Activated naive CD4-positive, alpha-beta T cell treated with anti-CD3 and anti-CD28 coated beads, Interleukin-2, amount 50 U/mL, for 16 hours (primary cell): ENCODE results near the gene FAM234B.
A peak's percentile ranks its signal among the peaks of the same experiment; 100 is the strongest.

ENCODE experiments used
- DNase-seq: peaks from one replicate; pipeline ENCODE4 v3.0.0-alpha.2; 2020

FAM234B gene

DNA sequence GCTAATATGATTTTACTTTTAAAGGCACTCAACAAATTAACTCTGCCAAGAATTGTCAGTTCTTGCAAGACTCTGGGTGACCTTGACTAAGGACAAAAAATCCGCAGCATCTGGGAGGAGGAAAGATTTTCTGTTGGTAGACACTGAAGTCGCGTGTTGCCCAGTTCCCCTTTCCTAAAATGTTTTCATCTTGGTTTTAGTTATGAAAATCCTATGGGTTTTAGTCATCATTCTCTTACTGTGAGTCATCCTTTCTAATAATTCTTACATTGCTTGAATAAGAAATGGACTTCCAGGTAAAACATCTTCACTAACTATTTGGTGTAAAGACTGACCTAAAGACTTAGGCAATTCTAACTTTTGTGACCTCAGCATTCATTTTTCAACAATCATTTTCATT, 50.2 kb downstream of the FAM234B start:
- no peak for DNase-seq

DNA sequence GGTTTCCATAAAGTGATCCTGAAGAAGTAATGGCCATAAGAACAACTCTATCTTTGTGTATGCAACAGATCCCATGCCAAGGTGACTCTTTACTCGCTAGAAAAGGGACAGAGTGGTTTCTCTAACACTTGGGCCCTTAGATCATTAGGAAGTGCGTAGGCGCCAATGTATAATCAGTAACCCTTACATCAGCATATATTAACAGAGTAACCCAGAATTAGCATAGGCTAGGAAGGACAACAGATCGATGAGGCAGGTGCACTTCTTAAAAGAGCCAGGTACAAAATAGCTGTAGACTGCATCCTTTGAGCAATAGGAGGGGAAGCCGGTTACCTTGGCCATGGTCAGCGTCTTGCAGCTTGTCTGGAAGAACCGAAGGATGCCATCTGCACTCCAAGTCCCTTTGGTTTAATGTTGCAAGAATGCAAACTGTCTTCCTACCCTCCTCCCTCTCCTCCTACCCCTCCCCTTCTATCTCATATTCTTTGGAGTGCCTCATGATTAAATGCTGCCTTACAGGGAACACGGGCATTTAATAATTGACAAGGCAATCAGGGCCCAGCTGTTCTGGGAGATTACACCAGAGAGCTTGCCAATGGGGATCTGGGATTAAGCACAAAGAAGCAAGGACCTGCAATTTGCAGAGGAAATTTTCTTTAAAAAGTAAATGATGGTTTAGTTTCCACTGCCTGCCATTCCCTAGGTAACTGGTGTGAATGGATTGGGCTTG, 51.2 kb downstream of the FAM234B start:
- DNase-seq, result no peak

DNA sequence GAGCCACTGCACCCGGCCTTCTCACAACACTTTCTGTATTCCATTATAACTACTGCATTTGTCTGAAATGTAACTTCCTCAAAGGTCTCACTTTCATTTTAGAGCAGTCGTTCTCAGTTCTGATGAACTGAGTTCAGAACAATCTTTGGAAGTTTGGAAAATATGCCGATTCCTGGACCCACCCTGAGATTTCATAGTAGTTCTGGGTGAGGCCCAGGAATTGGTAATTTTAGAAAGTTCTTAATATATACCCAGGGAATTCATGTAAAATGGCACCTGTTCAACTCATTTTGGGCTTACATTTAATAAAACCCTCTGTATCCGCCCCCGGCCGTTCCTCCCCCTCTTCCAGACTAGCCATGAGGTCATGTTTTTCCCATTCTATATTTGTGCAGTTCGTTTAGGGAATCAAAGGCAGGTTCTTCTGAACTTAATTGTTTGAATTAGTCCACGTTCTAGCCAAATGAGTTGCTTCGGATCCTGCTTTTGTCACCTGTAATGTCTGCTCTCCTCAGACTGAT, 53.4 kb downstream of the FAM234B start:
- DNase-seq, result no peak

DNA sequence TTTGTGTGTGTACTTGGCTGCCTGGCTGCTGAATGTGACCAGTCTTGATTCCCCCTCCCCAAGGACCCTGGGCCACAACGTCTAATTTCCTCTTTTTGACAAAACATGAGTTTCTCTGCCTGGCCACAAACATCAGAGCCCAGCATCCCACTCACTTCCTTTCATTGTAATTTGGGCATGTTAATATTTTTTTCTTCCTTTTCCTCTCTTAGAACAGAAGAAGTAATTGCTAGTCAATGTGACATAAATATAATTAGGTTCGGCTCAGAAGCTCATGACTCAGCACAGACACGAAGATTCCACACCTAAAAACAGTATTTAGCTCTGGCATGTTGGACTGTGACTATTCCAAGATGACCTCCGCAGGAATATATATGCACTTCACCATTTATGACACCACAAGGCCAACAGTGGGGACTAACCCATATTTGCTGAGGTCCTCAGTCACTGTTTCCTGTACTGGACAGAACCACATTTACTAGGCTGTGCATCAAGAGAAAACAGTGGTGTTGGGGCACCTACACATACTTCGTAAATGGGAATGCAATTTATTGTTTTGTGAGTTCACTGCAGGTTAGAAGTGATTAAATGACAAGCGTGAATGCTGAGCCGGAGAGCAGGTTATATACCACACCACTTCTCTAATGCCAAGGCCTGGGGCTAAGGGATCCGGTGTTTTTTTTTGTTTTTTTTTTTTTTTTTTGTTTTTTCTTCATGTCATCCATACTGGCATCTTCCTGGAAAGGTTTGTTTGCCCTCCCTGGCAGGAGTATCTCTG, 55.1 kb downstream of the FAM234B start:
- DNase-seq, result no peak

DNA sequence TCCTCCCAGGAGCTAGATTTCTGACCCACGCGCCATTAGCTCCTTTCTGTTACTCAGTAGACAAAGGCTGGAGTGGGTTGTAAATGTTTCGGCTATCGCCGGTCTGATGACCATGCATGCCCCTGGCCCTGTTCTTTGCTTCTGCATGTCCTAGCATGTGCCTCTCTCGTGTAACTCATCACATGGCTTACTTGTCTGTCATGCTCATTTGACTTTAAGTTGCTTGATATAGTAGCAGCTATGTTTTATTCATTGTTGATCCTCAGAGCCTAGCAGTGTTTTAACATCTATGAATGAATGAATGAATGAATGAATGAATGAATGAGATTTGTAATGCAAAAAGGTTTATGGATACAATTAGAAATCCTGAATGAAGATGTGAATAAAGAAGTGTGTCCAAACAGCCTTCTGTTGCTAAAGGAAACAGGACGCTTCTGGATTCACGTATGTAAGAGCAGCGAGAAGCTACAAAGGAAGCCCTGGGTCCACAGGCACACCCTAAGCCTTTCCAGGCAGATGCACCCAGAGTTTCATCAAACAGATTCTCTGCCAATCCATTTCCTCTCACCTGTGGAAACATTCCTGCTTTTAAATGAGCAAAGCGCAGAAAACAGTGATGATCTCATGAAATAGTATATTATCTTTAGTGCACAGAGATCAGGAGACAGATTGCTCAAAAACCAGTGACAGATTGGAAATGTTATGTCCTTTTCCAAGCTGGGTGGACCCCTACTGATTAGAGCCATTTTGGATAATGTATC, 55.8 kb downstream of the FAM234B start:
- no peak for DNase-seq

DNA sequence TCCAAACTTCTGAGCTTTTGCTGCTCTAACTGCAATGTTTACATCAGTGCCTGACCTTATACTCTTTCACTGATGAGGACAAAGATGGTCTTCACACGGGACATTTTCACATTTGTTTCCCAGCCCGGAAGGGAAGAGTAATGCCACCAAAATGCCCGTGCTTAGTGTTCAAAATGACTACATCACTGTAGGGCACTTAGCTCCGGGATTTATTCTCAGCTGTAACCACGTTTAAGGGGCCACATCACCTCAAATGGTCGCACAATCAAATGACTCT, 56.4 kb downstream of the FAM234B start:
- DNase-seq, result no peak

DNA sequence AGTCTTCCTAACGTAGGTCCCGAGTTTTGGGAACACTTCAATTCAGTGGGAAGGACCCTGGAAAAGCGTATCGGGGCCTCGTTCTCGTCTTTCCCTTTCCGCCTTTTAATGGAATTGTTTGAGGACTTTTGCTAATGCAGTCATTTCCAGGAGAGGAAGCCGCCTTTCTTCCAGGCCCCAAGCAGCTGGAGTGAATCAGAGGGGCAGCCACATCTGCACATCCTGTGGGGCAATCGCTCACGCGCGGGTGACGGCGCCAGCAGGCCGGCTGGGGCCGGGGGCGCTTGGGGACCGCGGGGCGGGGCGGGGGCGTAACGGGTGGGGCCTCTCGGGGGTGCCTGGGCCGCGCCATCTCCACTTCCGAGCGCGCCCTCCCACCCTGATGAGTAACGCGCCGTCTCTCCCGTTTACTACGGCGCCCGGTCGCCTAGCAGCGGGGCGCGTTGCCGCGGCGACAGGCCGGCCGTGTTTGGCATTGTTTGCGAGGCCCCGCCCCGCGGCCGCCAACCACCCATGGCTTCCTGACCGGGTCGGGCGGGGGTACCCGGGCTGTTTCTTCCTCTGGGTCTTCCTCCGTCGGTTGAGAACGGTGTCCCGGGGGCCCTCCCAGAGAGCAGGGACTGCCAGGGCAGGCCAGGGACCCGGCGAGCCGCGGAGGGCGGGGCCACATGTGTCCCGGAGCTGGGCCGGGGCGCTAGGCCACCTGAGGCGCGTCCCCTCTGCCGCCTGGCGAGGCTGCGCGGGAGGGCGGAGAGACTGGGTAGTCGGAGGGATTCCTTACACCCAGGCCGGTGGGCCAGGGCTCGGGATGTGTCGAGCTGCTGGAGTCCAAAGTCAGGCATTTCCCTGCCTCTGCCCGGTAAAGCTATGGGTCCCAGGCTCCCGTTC, 56.9 kb downstream of the FAM234B start:
- DNase-seq, result peak; percentile 88

DNA sequence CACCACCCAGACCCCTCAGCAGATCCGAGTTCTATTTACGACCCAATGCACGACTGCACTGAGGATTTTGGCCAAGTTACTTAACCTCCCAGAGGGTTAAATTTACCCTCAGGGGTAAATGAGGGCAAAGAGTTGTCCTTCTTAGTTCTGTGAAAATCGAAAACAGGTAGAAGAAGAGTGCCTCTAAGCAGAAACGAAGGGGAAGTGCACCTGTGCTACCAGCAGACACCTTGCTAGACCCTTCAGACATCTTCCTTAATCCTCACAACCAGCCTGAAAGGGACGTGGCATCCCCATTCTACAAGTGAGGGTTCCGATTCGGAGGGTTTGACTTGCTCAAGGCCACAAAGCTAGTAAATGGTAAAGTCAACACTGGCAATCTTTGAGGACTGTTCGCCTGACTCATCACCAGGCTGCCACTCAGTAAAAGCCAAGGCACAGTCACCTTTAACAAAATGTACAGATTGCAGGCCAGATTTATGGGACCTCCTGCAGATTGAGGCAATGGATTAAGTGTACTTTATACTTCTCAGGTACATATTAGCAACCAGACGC, 57.7 kb downstream of the FAM234B start:
- no peak for DNase-seq

DNA sequence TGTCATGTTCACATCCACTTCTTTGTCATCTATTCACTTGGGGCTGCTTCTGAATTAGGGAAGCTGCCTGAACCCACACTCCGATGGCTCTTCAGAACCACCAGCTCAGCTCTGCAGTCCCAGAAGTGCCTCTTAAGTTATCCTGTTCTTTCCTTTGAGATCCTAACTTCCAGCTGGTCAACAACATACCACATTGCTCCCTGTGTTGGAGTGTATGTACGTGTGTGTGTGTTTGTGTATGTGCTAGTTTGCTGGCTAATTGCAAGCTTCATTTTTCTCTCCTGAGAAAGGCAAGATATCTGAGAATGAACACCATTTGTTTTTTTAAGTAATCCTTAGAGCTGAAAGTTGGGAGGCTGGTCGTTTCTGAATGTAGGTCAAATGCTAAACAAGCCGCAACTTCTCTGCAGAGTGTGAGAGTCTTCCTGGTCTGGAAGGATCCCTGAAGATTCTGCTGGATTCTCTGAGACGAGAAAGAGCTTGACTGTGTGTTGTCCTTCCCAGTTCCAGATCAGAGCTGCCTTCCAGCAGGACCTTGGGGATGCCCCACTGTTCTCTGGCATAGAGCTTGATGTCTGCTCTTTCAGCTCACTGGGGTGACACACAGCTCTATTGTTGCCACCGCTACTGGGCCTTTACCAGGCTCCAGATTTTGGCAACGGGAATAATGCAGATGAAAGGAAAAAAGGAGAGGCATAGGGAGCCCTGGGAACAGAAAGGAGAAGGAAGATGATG, 58.4 kb downstream of the FAM234B start:
- DNase-seq, result no peak

DNA sequence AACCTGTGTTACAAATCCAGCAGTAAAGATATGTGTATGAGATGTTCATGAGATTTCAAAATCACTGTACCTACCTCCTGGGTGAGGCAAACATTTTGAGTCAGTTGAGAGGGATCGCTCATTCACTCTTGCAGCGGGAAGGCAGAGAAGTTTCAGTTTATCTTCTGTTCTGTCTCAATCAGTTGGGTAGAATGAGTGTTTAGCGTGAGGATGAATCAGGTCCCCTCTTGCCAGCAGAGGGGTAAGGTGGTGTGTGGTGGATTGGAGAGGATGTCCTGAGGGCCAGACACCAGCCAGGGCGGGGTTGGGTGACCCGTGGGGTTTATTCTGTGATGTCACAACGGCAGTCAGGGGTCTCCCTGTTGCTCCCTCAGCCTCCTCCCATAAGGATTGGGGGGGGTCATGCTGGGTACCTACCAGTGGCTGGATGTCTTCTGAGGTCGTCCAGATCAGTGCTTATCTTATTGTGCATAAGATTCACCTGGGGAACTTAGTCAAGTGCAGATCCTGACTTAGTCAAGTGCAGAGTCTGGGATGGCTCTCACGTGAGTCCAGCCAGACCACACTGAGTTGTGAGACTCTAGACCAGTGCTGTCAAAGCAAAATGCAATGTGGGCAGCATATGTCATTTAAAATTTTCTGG, 59.3 kb downstream of the FAM234B start, which contains the start of gene GSG1:
Gene GSG1, minus strand, starts transcription at position 277 of the 643 bp plus-strand sequence. Its CDS starts 155 bp downstream, at position 122.
- no peak for DNase-seq

DNA sequence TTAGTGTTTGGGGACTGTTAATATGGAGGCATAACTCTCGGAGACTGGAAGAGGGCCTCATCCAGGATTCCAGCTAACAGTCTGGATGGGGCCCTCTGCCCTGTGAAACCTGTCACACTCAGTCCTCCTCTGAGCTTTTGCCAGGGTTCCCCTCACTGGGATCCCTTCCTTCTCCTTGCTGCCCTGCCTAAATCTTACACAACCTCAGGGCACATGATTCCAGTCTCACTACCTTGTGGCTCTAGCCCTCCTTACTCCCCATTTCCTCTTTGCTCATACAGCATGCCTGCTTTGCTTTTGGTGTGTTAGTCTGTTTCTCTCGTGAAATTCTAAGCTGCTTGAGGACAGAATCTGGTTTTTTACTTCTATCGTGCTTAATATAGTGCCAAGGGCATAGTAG, 60.2 kb downstream of the FAM234B start:
- DNase-seq, result no peak

DNA sequence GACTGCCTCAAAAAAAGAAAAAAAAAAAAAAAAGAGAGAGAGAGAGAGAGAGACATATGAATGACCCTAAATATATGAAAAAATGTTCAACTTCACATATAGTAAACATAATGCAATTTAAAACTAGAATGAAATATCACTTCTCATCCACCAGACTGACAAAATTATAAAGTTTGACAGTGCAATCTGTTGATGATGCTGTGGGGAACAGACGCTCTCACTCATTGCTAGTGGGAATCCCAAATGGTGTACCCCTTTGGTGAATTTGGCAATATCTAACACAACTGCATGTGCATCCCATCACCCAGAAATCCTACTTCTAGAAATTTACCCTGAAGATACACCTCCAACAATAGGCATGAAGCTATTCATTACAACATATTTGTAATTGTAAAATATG, 61.6 kb downstream of the FAM234B start:
- no peak for DNase-seq

DNA sequence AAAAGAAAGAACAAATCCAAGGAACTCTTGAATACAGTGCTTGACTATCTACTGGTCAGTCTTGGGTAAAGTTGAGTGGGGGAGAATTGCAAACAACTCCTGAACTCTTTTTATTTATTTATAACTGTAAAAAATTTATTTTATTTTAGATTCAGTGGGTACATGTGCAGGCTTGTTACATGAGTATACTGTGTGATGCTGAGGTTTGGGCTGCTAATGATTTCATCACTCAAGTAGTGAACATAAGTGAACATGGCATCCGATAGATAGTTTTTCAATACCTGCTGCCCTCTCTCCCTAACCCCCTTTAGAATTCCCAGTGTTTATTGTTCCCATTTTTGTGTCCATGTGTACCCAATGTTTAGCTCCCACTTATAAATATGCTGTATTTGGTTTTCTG, 62.5 kb downstream of the FAM234B start:
- DNase-seq, result no peak

DNA sequence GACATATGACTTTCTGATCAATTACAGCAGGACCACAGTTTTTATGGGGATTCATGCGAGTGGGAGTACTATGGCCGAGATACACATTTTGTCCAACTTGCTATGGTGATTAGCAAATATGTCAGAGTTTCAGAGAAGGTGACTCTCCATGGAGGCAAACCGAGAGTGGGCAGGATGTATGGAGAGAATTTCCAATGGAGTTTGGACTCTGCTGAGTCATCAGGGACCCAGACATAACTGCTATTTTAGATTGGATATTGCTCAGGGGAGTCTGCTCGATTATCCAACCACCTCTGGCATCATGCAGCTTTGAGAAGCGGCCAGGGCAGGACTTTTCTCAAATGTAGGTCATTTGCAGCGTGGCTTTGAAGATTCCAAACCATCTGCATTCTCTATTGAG, 68.8 kb downstream of the FAM234B start:
- DNase-seq, result no peak

DNA sequence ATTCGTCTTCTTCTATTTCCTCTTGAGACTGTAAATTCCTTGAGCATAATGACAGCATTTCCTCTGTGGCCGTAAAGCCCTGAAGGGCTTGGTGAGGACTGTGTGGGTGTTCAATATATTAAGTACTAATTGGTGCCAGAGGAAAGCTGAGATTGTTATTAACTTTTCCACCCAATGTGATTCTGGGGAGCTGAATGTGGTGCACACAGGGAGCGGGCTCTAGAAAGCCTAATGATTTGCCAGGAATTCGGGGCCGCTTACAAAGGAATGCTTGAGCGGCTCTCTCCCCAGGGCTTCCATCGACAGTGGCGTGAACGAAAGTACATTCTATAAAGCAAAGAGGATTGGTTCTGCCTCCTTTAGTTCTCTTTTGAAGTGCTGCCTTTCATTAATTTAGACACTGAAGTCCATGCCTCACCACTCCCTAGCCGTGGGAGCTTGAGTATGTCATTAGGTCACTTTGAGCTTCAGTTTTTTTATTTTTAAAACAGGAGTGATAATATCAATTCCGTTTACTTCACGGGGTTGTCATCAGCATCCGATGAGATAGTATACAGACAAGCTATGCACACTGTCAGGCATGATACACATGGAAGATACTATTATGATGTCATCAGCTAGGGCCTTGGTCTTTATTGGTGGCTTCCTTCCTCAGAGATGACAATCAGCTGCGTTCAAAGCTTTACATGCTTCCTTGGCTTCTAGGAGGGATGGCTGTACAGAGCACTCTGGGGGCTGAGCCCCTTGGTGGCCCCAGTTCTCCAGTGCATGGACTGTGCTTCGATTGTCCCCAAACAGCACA, 70.3 kb downstream of the FAM234B start:
- DNase-seq, result no peak

DNA sequence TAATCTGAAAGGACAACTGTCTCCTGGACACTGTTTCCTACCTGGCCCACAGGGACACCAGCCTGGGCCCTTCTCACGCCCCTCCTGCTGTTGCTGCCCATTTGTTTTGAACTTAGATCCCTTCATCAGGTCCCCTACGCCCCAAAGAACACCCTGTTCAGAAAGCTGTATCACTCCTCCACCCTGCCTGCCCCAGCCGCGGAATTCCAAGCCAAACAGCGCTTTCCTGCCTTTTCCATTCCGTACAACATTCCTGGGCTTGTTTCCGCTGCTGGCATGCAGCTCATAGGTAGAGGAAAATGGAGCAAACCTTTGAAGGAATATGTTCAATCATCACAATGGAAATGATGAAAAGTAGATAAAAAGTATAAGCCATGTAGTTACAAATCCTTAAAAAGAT, 72.1 kb downstream of the FAM234B start:
- DNase-seq, result no peak

DNA sequence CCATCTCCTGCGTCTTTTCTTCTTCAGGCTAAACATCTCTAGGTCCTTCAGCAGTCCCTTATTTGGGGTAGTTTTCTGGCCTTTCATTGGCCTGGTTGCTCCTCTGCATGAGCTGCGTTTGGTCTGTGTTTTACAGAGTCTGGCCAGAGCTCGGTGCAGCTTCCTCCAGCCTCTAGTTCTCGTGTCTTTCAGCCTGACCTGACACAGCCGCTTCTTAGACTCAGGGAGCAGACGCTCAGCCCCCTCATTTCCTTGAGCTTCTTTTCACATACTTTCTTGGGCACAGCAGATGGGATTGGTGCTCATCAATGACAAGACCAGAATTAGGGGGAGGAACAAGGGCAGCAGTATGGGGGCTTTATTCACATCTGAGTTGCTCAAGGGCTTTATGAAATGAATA, 72.8 kb downstream of the FAM234B start:
- no peak for DNase-seq

DNA sequence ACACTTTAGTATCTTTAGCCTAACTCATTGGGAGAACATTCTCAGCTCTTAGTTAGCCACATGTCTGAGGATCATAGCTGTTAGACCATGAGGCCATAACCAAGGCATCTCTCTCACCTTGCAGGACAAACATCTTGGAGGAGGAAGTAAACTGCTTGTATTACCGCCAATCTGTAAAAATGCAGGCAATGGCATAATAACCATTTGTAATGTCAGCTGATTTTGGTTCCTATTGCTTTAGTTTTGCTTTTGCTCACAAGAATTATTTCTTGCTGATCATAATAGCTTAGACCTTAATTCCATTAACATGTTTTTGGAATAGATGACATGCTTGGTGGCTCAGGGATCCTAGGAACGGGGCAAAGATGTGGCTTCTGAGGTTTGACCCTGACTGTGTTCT, 75.6 kb downstream of the FAM234B start:
- DNase-seq, result no peak

DNA sequence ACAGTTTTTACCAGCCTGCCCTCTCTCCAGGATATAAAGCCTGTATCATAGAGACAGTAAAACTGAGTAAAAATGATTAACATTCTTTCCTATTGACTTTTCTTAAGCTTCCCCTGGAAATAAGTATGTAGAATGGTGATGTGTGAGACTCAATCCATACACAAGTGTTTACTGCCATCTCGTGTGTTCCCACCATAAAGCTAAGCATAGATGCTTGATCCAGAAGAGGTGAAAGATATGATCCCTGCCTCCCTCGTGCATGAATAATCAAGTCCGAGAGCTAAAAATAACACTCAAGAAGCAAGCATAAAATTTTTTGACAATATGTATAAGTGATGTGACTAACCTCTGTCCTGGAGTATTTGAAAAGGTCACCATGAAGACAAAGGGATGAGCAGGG, 76.2 kb downstream of the FAM234B start:
- no peak for DNase-seq

DNA sequence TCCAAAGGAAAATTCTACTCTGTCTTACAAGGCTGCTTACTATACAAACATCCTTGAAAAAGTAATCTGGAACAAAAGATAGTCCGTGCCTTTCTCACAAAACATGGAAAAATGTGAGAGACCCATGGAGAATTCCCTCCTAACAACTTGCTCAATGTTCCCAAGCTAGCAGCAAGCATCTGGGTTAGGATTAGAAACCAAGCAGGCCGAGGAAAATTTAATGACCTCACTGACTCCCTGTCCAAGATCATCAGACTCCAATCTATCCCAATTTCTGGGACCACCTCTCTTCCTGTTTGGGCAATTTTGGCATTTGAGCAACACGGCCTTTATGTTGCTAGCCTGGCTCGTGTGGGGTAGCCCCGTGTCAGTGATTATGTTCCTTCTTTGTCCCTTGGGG, 77.4 kb downstream of the FAM234B start:
- no peak for DNase-seq
